Central memory CD4-positive, alpha-beta T cell (primary cell): Measurements from ENCODE around the gene MATN1.

Experiments
- DNase-seq: peaks from one replicate; pipeline ENCODE4 v3.0.0; 2022

MATN1 gene

DNA sequence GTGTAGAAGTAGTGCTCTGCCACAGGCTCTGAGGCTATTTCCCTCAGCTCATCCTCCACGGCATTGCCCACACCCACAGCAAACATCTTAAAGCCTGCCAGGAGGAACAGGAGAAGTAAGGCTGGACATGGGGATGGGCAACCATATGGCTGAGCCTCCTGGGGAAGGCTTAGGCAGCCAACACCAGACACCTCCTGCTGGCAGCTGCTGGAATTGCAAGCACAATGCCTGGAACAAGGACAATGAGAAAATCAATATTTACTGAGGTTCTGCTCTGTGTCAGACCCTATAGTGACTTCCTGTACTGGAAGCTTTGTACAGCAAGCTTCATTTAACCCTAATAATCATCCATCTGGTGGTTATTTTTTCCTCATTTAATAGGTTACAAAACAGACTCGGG, 8.2 kb downstream of the MATN1 start:
- no peak for DNase-seq

GRCh38 chr1:30714536-30715090, 8.8 kb downstream of the MATN1 start:
- DNase-seq, result no peak

GRCh38 chr1:30714025-30714424, 9.4 kb downstream of the MATN1 start:
- no peak for DNase-seq

DNA sequence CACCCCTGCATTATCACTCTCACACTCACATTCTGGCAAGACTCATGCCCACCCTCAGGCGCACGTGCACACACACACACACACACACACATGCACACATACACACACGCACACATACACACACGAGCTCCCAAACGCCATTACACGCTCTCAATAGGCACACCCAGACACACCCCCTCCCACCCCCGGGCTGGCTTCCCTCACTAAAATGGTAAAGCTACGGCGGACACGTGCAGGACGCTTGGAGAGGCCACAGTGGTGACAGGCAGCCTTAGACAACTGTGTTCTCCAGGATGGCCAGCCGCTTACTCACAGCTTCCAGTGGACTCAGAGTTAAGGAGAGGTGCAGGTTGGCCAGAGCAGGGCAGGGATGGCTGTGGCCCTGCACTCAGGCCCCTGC, 10.1 kb downstream of the MATN1 start:
- no peak for DNase-seq

GRCh38 chr1:30712583-30712982, 10.8 kb downstream of the MATN1 start:
- DNase-seq, result no peak

GRCh38 chr1:30710407-30710806, 13.0 kb downstream of the MATN1 start:
- no peak for DNase-seq

GRCh38 chr1:30708361-30708728, 15.0 kb downstream of the MATN1 start:
- DNase-seq, result no peak

GRCh38 chr1:30707412-30708360, 15.7 kb downstream of the MATN1 start:
- DNase-seq, result peak; percentile 42

DNA sequence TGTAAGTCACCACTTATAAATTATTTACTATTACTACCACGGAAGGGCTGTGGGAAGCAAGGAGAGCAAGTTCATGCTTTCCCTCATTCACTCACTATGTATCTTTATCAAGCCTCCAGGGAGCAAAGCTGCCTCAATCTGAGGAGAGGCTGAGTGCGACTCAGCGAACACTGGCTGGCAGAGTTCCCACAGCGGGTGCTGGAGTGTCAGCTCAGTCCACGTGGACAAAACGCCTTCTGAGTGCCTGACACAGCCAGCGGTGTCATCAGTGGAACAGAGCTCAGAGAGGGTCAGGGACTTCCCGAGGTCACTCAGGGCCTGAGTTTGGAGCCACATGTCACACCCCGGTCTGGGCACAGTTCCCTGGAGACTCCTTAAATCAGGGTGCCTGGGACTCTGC, 16.9 kb downstream of the MATN1 start:
- DNase-seq, result no peak

- no peak for DNase-seq
These were observed 17.7 kb downstream of the MATN1 start for GRCh38 chr1:30705698-30706097.

DNA sequence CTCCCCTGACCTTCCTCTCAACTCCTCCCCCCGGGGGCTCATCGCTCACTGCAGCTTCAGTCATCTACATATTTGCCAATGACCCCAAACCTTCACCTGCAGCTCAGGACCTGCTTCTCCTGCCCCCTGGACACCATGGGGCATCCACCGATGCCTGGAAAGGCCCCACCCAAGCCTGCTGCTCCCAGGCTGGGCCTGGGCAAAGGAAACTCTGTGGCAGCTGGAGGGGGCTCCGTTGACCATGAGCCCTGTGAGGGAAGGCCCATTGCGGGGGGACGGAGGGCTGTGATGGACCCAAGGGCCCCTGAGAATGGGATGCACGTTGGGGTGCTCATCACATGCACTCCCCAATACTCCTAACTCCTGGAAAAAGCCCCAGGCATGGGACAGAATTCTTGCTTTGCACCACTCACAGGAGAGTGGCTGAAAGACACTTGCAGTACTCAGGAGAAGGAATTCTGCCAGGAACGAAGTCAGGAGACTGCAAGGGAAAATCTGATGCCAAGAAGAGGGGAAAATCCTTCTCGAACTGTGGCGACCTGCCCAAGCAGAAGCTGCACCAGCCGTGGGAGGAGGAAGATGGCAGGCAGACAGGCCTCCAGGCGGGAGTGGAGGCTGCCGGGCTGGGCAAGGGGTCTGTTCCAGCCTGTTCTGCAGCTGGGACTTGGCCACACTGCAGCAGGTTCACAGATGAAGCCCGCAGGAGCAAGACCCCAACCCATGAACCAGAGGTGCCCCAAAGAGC, 18.4 kb downstream of the MATN1 start:
- no peak for DNase-seq

- no peak for DNase-seq
These were observed 19.1 kb downstream of the MATN1 start for GRCh38 chr1:30704271-30704670.

- DNase-seq, result no peak
These were observed 20.6 kb downstream of the MATN1 start for GRCh38 chr1:30702823-30703222.

- no peak for DNase-seq
These were observed 22.1 kb downstream of the MATN1 start for GRCh38 chr1:30701258-30701633.

DNA sequence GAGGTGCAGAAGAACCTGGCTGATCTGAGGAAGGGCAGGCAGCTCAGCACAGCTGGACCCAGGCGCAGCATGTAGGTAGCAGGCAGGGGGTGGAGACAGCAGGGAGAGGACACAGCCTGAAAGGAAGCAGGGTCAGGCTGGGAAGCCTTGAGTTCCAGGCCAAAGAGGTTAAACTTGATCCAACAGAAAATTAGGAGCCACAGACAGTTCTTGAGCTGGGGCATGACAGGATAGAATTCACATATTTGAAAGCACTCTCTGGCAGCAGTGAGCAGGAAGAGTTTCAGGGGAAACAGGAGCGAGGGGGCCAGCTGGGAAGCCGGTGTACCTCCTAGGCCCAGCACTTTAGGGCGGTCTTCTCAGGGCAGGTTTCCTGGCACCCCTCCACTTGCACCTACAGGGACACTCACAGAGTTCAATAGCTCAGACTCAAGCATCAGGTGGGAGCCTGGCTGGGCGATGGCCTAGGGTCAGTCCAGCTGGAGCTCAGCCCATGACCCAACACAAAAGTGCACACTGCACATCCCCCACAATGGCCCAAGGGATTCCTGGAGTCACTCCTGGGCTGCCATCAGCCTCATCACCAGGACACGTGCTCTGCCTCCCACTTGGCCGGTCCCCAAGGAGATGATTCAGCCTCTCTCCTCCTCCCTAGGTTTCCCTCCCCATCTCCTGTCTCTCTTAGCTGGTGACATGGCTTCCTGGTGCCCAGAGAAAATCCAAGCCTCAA, 22.7 kb downstream of the MATN1 start:
- DNase-seq, result no peak

- DNase-seq, result no peak
These were observed 23.6 kb downstream of the MATN1 start for GRCh38 chr1:30699762-30700161.

- DNase-seq, result no peak
These were observed 24.9 kb downstream of the MATN1 start for GRCh38 chr1:30698401-30698981.

GRCh38 chr1:30697571-30698376, 25.6 kb downstream of the MATN1 start:
- DNase-seq, result no peak

DNA sequence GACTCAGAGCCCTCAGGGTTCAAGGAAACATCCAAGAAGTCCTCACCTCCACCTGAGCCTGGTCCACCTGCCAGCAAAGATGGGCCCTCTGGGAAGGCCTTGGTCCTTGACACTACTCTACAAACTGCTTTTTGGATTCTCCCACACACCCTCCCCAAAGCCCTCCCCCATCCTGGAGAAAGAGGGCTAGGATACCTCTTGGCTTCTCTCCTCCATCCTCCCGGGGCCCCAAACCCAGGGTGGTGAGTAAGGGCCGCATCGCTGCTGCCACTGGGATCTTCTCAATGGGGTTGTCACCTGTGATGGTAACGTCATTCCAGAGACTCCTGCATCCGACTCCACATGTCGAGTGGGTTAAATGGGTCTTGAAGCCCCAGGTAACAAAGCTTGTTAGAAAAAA, 26.6 kb downstream of the MATN1 start:
- no peak for DNase-seq

DNA sequence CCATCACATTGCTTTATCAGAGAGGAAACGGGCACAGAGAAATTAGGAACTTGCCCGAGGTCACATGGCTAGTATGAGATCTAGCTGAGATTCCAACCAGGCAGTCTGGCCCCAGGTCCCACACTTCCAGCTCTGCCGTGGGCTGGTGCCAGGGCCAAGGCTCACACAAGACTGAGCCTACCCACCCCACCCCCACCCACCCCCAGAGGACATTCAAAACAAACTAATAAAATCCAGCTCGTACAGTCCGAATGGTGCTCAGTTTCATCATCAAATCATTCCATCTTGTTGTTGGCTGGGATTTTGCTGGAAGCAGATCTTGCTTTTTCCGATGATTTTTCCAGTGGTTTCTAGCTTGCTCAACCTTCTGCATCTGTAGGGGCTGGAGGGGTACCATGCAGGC, 27.9 kb downstream of the MATN1 start:
- no peak for DNase-seq

- no peak for DNase-seq
These were observed 28.9 kb downstream of the MATN1 start for GRCh38 chr1:30694280-30695175.
